Activated T-cell treated with anti-CD3 and anti-CD28 coated beads, Interleukin-2, amount 50 U/mL, for 72 hours (primary cell): ENCODE data around the gene ZNF239. TPM values are rescaled to one million over a fixed set of nuclear protein-coding genes. Genes with fewer than 3 reads are reported as not detected.
"Not testable (repeated sequence)": the region's sequence is repeated elsewhere in the genome, so short reads cannot be mapped to it uniquely, and the experiment has no call there.

Experiments used
- ATAC-seq, 2 donors: fragments of 150-1000 bp; cut with Tn5 transposase; replicated peaks in 1 of 2; 2 replicates each; pipeline ENCODE4 v1.10.0; 2021; ENCODE audit warnings: moderate library complexity in 2 of 2, mild to moderate bottlenecking in 1 of 2
- DNase-seq, 2 donors: peaks; one replicate each; pipeline ENCODE4 v3.0.0; 2021 to 2022; ENCODE audit warnings: mixed read lengths in 1 of 2
- H3K27ac Mint-ChIP-seq: one replicate; pipeline ENCODE4 v1.8.0; 2022; ENCODE audit warnings: mild to moderate bottlenecking, moderate library complexity, mixed read lengths
- H3K27me3 Mint-ChIP-seq: one replicate; pipeline ENCODE4 v1.8.0; 2022; ENCODE audit warnings: low read depth, mixed read lengths
- H3K36me3 Mint-ChIP-seq, 2 donors: one replicate each; pipeline ENCODE4 v1.8.0; 2022; ENCODE audit warnings: mixed read lengths in 2 of 2, mild to moderate bottlenecking in 1 of 2; ENCODE audit not compliant: insufficient read depth in 2 of 2
- H3K4me1 Mint-ChIP-seq: one replicate; pipeline ENCODE4 v1.8.0; 2022; ENCODE audit warnings: low read depth, mixed read lengths
- H3K4me3 Mint-ChIP-seq, 2 donors: one replicate each; pipeline ENCODE4 v1.8.0; 2022; ENCODE audit warnings: mild to moderate bottlenecking in 2 of 2, mixed read lengths in 2 of 2, moderate library complexity in 2 of 2
- H3K9me3 Mint-ChIP-seq, 2 donors: one replicate each; pipeline ENCODE4 v1.8.0; 2022; ENCODE audit warnings: mixed read lengths in 2 of 2
- total RNA-seq, 2 donors: library from RNA; stranded (reverse); gene quantifications; one replicate each; pipeline ENCODE4 v1.2.3, GENCODE V29; 2022

Gene ZNF239
- total RNA-seq: 1 to 10 TPM; 1.3 to 2.6 TPM

- H3K36me3 Mint-ChIP-seq: peaks cover 20 to 27% of the 10 kb centered on the region in 2 donors
- H3K4me1 Mint-ChIP-seq: peaks cover 36% of the 10 kb centered on the region
- peak within 1 kb of the TSS; percentile 75 for H3K27ac Mint-ChIP-seq
Measured at GRCh38 chr10:43574001-43574892, at the start of gene ZNF239. Gene ZNF239 (minus strand): TSS chr10:43574616. CDS start chr10:43558079, 16,537 bp downstream.

GRCh38 chr10:43623351-43623750, 48.9 kb upstream of the ZNF239 start:
- ATAC-seq (peak in 1 of 2 donors; percentile 47), DNase-seq (no peak)
- peaks cover 4 to 10% of the 10 kb centered on the region in 2 donors for H3K9me3 Mint-ChIP-seq
- peaks cover 3 to 22% of the 10 kb centered on the region in 2 donors for H3K36me3 Mint-ChIP-seq
- H3K27ac Mint-ChIP-seq: peak overlapping the region; percentile 67
- peak overlapping the region; percentile 71 to 86 for H3K4me3 Mint-ChIP-seq
- H3K27me3 Mint-ChIP-seq: no peaks in the 10 kb centered on the region
- H3K4me1 Mint-ChIP-seq: peaks cover 18% of the 10 kb centered on the region

More at GRCh38 chr10:43574001-43574892, at the start of gene ZNF239:
- Mint-ChIP-seq H3K4me3 (peak within 1 kb of the TSS; percentile 81 to 90), H3K9me3 (peaks cover 15 to 23% of the 10 kb centered on the region in 2 donors), H3K27me3 (no peaks in the 10 kb centered on the region)
- DNase-seq: peak; percentile 82 to 86
- ATAC-seq: peak; percentile 93 to 94

GRCh38 chr10:43622038-43622437, 47.6 kb upstream of the ZNF239 start:
- Mint-ChIP-seq H3K36me3 (peaks cover 5 to 30% of the 10 kb centered on the region in 2 donors), H3K27ac (no peak overlapping the region), H3K27me3 (no peaks in the 10 kb centered on the region), H3K4me3 (peak overlapping the region in 1 of 2 donors; percentile 86), H3K4me1 (peaks cover 18% of the 10 kb centered on the region), H3K9me3 (peaks cover 5 to 7% of the 10 kb centered on the region in 2 donors)
- no peak for ATAC-seq
- DNase-seq: no peak

- Mint-ChIP-seq H3K4me3 (no peak overlapping the region), H3K9me3 (peaks cover 17 to 22% of the 10 kb centered on the region in 2 donors), H3K27ac (no peak overlapping the region), H3K27me3 (no peaks in the 10 kb centered on the region), H3K4me1 (peaks cover 18% of the 10 kb centered on the region), H3K36me3 (peaks cover 27 to 56% of the 10 kb centered on the region in 2 donors)
- no peak for DNase-seq
- ATAC-seq: no peak
Measured at GRCh38 chr10:43619368-43619767, 45.0 kb upstream of the ZNF239 start.

- Mint-ChIP-seq H3K4me3 (no peak overlapping the region), H3K27ac (no peak overlapping the region), H3K27me3 (no peaks in the 10 kb centered on the region), H3K36me3 (peaks cover 29 to 70% of the 10 kb centered on the region in 2 donors), H3K4me1 (peaks cover 7% of the 10 kb centered on the region), H3K9me3 (peaks cover 18 to 26% of the 10 kb centered on the region in 2 donors)
- no peak for DNase-seq
- no peak for ATAC-seq
Measured at GRCh38 chr10:43616697-43617370, 42.4 kb upstream of the ZNF239 start.

GRCh38 chr10:43610636-43611035, 36.2 kb upstream of the ZNF239 start:
- peaks cover 6 to 8% of the 10 kb centered on the region in 2 donors for H3K9me3 Mint-ChIP-seq
- H3K27me3 Mint-ChIP-seq: no peaks in the 10 kb centered on the region
- peaks cover 40% of the 10 kb centered on the region for H3K4me1 Mint-ChIP-seq
- H3K27ac Mint-ChIP-seq: no peak overlapping the region
- H3K36me3 Mint-ChIP-seq: peaks cover 30 to 57% of the 10 kb centered on the region in 2 donors
- DNase-seq (no peak), ATAC-seq (no peak)
- H3K4me3 Mint-ChIP-seq: no peak overlapping the region

- DNase-seq (no peak), ATAC-seq (no peak)
- H3K27me3 Mint-ChIP-seq: no peaks in the 10 kb centered on the region
- H3K27ac Mint-ChIP-seq: no peak overlapping the region
- peaks cover 0 to 5% of the 10 kb centered on the region in 2 donors for H3K9me3 Mint-ChIP-seq
- H3K36me3 Mint-ChIP-seq: peaks cover 17 to 30% of the 10 kb centered on the region in 2 donors
- peaks cover 34% of the 10 kb centered on the region for H3K4me1 Mint-ChIP-seq
- peak overlapping the region; percentile 83 to 85 for H3K4me3 Mint-ChIP-seq
Measured at GRCh38 chr10:43607199-43607573, 32.8 kb upstream of the ZNF239 start.

- H3K9me3 Mint-ChIP-seq: peaks cover 0 to 8% of the 10 kb centered on the region in 2 donors
- peaks cover 34% of the 10 kb centered on the region for H3K4me1 Mint-ChIP-seq
- no peaks in the 10 kb centered on the region for H3K27me3 Mint-ChIP-seq
- H3K27ac Mint-ChIP-seq: peak within 1 kb of the TSS; percentile 29
- peaks cover 17 to 24% of the 10 kb centered on the region in 2 donors for H3K36me3 Mint-ChIP-seq
- H3K4me3 Mint-ChIP-seq: peak within 1 kb of the TSS; percentile 83 to 85
- ATAC-seq (peak; percentile 91 to 92), DNase-seq (peak; percentile 65 to 72)
Measured at GRCh38 chr10:43606323-43607198, 32.1 kb upstream of the ZNF239 start, which contains the start of gene ZNF485. Gene ZNF485 (plus strand): TSS chr10:43606438. CDS start chr10:43607051, 613 bp downstream.

- Mint-ChIP-seq H3K9me3 (peaks cover 0 to 8% of the 10 kb centered on the region in 2 donors), H3K4me3 (peak overlapping the region; percentile 71 to 83), H3K4me1 (peaks cover 34% of the 10 kb centered on the region), H3K27ac (peak overlapping the region; percentile 29), H3K36me3 (peaks cover 16 to 23% of the 10 kb centered on the region in 2 donors), H3K27me3 (no peaks in the 10 kb centered on the region)
- ATAC-seq (peak in 1 of 2 donors; percentile 44), DNase-seq (no peak)
Measured at GRCh38 chr10:43605850-43606322, 31.5 kb upstream of the ZNF239 start.

- peaks cover 3 to 11% of the 10 kb centered on the region in 2 donors for H3K36me3 Mint-ChIP-seq
- H3K27me3 Mint-ChIP-seq, H3K4me1 Mint-ChIP-seq, H3K9me3 Mint-ChIP-seq, DNase-seq, H3K27ac Mint-ChIP-seq, H3K4me3 Mint-ChIP-seq, ATAC-seq: not testable (repeated sequence)
Measured at GRCh38 chr10:43601576-43601975, 27.2 kb upstream of the ZNF239 start.

- ATAC-seq (no peak), DNase-seq (no peak)
- peaks cover 22% of the 10 kb centered on the region for H3K4me1 Mint-ChIP-seq
- peaks cover 0 to 4% of the 10 kb centered on the region in 2 donors for H3K9me3 Mint-ChIP-seq
- no peak overlapping the region for H3K4me3 Mint-ChIP-seq
- peaks cover 5% of the 10 kb centered on the region for H3K27me3 Mint-ChIP-seq
- peaks cover 0 to 11% of the 10 kb centered on the region in 2 donors for H3K36me3 Mint-ChIP-seq
- H3K27ac Mint-ChIP-seq: no peak overlapping the region
Measured at GRCh38 chr10:43599333-43599732, 24.9 kb upstream of the ZNF239 start.

- Mint-ChIP-seq H3K27ac (no peak overlapping the region), H3K36me3 (peaks cover 5 to 16% of the 10 kb centered on the region in 2 donors), H3K4me3 (no peak overlapping the region), H3K27me3 (peaks cover 10% of the 10 kb centered on the region), H3K9me3 (peaks cover 0 to 7% of the 10 kb centered on the region in 2 donors), H3K4me1 (peaks cover 22% of the 10 kb centered on the region)
- DNase-seq (no peak), ATAC-seq (no peak)
Measured at GRCh38 chr10:43598446-43598845, 24.0 kb upstream of the ZNF239 start.
